DMS153 treated with DMSO at 0.1 percent for 48 hours (cell line): ENCODE results near the gene EEPD1.

ENCODE experiments used
- DNase-seq: peaks from one replicate; lab custom pipeline; 2025; ENCODE audit not compliant: unreplicated experiment; lab: John Stamatoyannopoulos, UW

EEPD1 gene

GRCh38 chr7:36296284-36296683, 143.2 kb downstream of the EEPD1 start:
- DNase-seq, result no peak

- no peak for DNase-seq
Observed at GRCh38 chr7:36297364-36298009, 144.4 kb downstream of the EEPD1 start.

- DNase-seq, result no peak
Observed at GRCh38 chr7:36298106-36298505, 145.1 kb downstream of the EEPD1 start.

- no peak for DNase-seq
Observed at GRCh38 chr7:36299223-36299774, 146.2 kb downstream of the EEPD1 start.

GRCh38 chr7:36299823-36300341, 146.8 kb downstream of the EEPD1 start:
- no peak for DNase-seq

- DNase-seq, result no peak
Observed at GRCh38 chr7:36300696-36301350, 147.8 kb downstream of the EEPD1 start.

- DNase-seq, result no peak
Observed at GRCh38 chr7:36301914-36302771, 149.1 kb downstream of the EEPD1 start.

- peak; percentile 96 for DNase-seq
Observed at GRCh38 chr7:36303202-36304098, 150.4 kb downstream of the EEPD1 start.

GRCh38 chr7:36304099-36304425, 151.0 kb downstream of the EEPD1 start:
- DNase-seq, result no peak

GRCh38 chr7:36305226-36305625, 152.2 kb downstream of the EEPD1 start:
- DNase-seq, result no peak

GRCh38 chr7:36305648-36306047, 152.6 kb downstream of the EEPD1 start:
- DNase-seq, result no peak

GRCh38 chr7:36306222-36306621, 153.2 kb downstream of the EEPD1 start:
- DNase-seq, result no peak

- DNase-seq, result no peak
Observed at GRCh38 chr7:36306722-36307121, 153.7 kb downstream of the EEPD1 start.

GRCh38 chr7:36308031-36308430, 155.0 kb downstream of the EEPD1 start:
- no peak for DNase-seq

GRCh38 chr7:36309301-36309700, 156.2 kb downstream of the EEPD1 start:
- DNase-seq, result no peak

- DNase-seq, result no peak
Observed at GRCh38 chr7:36309716-36310115, 156.7 kb downstream of the EEPD1 start.

GRCh38 chr7:36310897-36311296, 157.8 kb downstream of the EEPD1 start:
- DNase-seq, result no peak

- no peak for DNase-seq
Observed at GRCh38 chr7:36311539-36311938, 158.5 kb downstream of the EEPD1 start.

GRCh38 chr7:36312064-36312914, 159.2 kb downstream of the EEPD1 start:
- no peak for DNase-seq

GRCh38 chr7:36312915-36313334, 159.9 kb downstream of the EEPD1 start:
- DNase-seq, result no peak
